Measurements from ENCODE around the gene RNF128.
"Not testable (repeated sequence)": the region's sequence is repeated elsewhere in the genome, so short reads cannot be mapped to it uniquely, and the experiment has no call there.

Gene RNF128

DNA sequence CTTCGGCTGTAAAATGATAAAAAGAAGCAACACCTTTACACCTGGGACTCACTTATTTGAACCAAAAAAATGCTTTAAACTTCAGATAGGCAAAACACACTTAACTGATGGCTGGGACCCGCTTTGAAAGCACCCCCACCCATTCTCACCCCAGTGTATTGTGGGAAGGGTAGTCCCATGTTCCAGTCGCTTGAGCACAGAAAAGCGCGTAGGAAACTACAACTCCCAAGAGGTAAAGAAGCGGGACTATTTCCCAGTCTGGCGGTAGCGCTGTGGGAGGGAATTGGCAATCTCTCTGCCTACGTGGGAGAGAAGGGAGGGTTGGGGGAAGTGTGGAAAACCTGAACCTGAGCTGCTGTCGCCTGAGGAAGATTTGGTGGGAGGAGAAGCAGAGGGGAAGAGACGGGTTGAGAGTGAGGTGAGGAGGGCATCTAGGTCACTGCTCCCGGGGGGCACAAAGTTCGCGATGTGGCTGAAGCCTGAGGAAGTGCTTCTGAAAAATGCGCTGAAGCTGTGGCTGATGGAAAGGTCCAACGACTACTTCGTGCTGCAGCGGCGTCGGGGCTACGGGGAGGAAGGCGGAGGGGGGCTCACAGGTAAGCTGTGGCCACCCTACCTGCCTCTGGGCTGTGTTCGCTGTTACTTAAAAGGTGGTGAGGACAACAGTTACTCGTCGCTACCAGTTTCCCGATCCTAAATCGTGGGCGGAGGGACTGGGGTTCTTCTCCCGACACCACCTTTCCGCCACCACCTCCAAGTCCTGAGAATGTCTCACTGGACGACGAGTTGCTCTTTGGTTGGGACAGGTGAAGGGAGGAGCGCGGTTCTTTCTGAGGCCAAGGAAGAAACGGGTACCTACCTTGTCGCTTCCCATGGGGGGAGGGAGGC lies 76.1 kb downstream of the RNF128 start, which contains the start of gene TBC1D8B:
Gene TBC1D8B, plus strand, starts transcription at position 286 of the 888 bp plus-strand sequence. Its CDS starts 181 bp downstream, at position 467.
- TF ChIP-seq, protein P1, sequence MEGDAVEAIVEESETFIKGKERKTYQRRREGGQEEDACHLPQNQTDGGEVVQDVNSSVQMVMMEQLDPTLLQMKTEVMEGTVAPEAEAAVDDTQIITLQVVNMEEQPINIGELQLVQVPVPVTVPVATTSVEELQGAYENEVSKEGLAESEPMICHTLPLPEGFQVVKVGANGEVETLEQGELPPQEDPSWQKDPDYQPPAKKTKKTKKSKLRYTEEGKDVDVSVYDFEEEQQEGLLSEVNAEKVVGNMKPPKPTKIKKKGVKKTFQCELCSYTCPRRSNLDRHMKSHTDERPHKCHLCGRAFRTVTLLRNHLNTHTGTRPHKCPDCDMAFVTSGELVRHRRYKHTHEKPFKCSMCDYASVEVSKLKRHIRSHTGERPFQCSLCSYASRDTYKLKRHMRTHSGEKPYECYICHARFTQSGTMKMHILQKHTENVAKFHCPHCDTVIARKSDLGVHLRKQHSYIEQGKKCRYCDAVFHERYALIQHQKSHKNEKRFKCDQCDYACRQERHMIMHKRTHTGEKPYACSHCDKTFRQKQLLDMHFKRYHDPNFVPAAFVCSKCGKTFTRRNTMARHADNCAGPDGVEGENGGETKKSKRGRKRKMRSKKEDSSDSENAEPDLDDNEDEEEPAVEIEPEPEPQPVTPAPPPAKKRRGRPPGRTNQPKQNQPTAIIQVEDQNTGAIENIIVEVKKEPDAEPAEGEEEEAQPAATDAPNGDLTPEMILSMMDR (IDR thresholded peaks at IDR 0.05; ENCODE audit: extremely low read depth, insufficient read depth, missing control alignments), result no peak
- in situ Hi-C loops (cut with MboI; ENCODE audit: low pct_unique_long_range_greater_than_20kb, low sequenced_read_pairs, unreplicated experiment), result no loop called here
- peak; percentile 4 for DNase-seq (ENCODE audit: low spot score)

GRCh38 chrX:106811131-106811910 lies 84.8 kb downstream of the RNF128 start:
- in situ Hi-C loops (cut with MboI; ENCODE audit: low pct_unique_long_range_greater_than_20kb, low sequenced_read_pairs, unreplicated experiment), result no loop called here
- no peak for DNase-seq (ENCODE audit: low spot score)
- TF ChIP-seq, protein P1 (IDR thresholded peaks at IDR 0.05; ENCODE audit: extremely low read depth, insufficient read depth, missing control alignments), result no peak

GRCh38 chrX:106812930-106813329 lies 86.4 kb downstream of the RNF128 start:
- DNase-seq (ENCODE audit: low spot score); in situ Hi-C loops (cut with MboI; ENCODE audit: low pct_unique_long_range_greater_than_20kb, low sequenced_read_pairs, unreplicated experiment): not testable (repeated sequence)

DNA sequence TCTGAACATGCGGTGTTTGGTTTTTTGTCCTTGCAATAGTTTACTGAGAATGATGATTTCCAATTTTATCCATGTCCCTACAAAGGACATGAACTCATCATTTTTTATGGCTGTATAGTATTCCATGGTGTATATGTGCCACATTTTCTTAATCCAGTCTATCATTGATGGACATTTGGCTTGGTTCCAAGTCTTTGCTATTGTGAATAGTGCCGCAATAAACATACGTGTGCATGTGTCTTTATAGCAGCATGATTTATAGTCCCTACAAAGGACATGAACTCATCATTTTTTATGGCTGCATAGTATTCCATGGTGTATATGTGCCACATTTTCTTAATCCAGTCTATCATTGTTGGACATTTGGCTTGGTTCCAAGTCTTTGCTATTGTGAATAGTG lies 87.6 kb downstream of the RNF128 start:
- DNase-seq (ENCODE audit: low spot score); in situ Hi-C loops (cut with MboI; ENCODE audit: low pct_unique_long_range_greater_than_20kb, low sequenced_read_pairs, unreplicated experiment): not testable (repeated sequence)

All from GM13977 (cell line).